HG03439 (cell line): ENCODE data around the gene ZNF25.
"Not testable (repeated sequence)": the region's sequence is repeated elsewhere in the genome, so short reads cannot be mapped to it uniquely, and the experiment has no call there.

Experiments
- ATAC-seq: cut with Tn5 transposase; IDR thresholded peaks from one replicate; pipeline ENCODE4 v1.9.1; 2021; ENCODE audit warnings: mild to moderate bottlenecking, moderate library complexity; ENCODE audit not compliant: unreplicated experiment

The ZNF25 gene

GRCh38 chr10:37948210-37948609 is 28.2 kb downstream of the ZNF25 start:
- ATAC-seq, result no peak

- ATAC-seq, result no peak
Observed at GRCh38 chr10:37947526-37947925, 28.9 kb downstream of the ZNF25 start.

- no peak for ATAC-seq
Observed at GRCh38 chr10:37937864-37938263, 38.6 kb downstream of the ZNF25 start.

GRCh38 chr10:37934791-37935190 is 41.7 kb downstream of the ZNF25 start:
- no peak for ATAC-seq

- no peak for ATAC-seq
Observed at GRCh38 chr10:37930423-37930822, 46.0 kb downstream of the ZNF25 start.

GRCh38 chr10:37908165-37908564 is 68.3 kb downstream of the ZNF25 start:
- not testable (repeated sequence) for ATAC-seq

- no peak for ATAC-seq
Observed at GRCh38 chr10:37906382-37906781, 70.1 kb downstream of the ZNF25 start.
